CD4-positive, alpha-beta memory T cell (primary cell): Measurements from ENCODE around the gene NFKB1. TPM values are rescaled to one million over a fixed set of nuclear protein-coding genes. Genes with fewer than 3 reads are reported as not detected.

Experiments
- CTCF ChIA-PET: fragments of 350-600 bp; sonication (Branson Sonifier 250); formaldehyde crosslinking; loops from one replicate; lab custom pipeline; 2021; ENCODE audit warnings: inconsistent platforms; ENCODE audit not compliant: partially characterized antibody; lab: Charles Lee
- POLR2A ChIA-PET: fragments of 350-600 bp; sonication (Branson Sonifier 250); formaldehyde crosslinking; loops from one replicate; lab custom pipeline; 2021; ENCODE audit not compliant: partially characterized antibody; lab: Charles Lee
- DNase-seq, 5 donors: peaks; one replicate each; pipeline versions ENCODE4 v3.0.0 to v3.0.0-alpha.2; 2020 to 2022; ENCODE audit warnings: mixed read lengths in 1 of 5
- H3K27ac ChIP-seq: one replicate; pipeline ENCODE4 v1.7.0; 2013; ENCODE audit warnings: low read depth, low read length
- H3K27me3 ChIP-seq: 2 replicates; pipeline ENCODE4 v1.7.0; 2013; ENCODE audit warnings: mild to moderate bottlenecking, low read length, moderate library complexity; ENCODE audit not compliant: insufficient read depth
- H3K36me3 ChIP-seq: 2 replicates; pipeline ENCODE4 v1.7.0; 2013; ENCODE audit warnings: mild to moderate bottlenecking, low read length, moderate library complexity; ENCODE audit not compliant: insufficient read depth
- H3K4me1 ChIP-seq: 2 replicates; pipeline ENCODE4 v1.7.0; 2013; ENCODE audit warnings: mild to moderate bottlenecking, low read length, moderate library complexity; ENCODE audit not compliant: insufficient read depth
- H3K4me3 ChIP-seq, 2 donors: one replicate each; pipeline ENCODE4 v1.7.0; 2013; ENCODE audit warnings: low read length in 2 of 2, mild to moderate bottlenecking in 1 of 2
- H3K9me3 ChIP-seq, 2 donors: one replicate each; pipeline ENCODE4 v1.7.0; 2013; ENCODE audit warnings: low read length in 2 of 2, control low read depth in 1 of 2; ENCODE audit not compliant: control insufficient read depth in 1 of 2
- H3K27ac Mint-ChIP-seq, 7 donors: one replicate each; pipeline ENCODE4 v1.8.0; 2020 to 2021; ENCODE audit warnings: mixed read lengths in 7 of 7, mild to moderate bottlenecking in 6 of 7, inconsistent platforms in 3 of 7, moderate library complexity in 3 of 7
- H3K27me3 Mint-ChIP-seq, 2 donors: one replicate each; pipeline ENCODE4 v1.8.0; 2020 to 2021; ENCODE audit warnings: mixed read lengths in 2 of 2
- H3K36me3 Mint-ChIP-seq, 2 donors: one replicate each; pipeline ENCODE4 v1.8.0; 2020 to 2021; ENCODE audit warnings: mixed read lengths in 2 of 2, inconsistent platforms in 1 of 2, mild to moderate bottlenecking in 1 of 2
- H3K4me1 Mint-ChIP-seq, 4 donors: one replicate each; pipeline ENCODE4 v1.8.0; 2020 to 2021; ENCODE audit warnings: mixed read lengths in 4 of 4, mild to moderate bottlenecking in 1 of 4
- H3K4me3 Mint-ChIP-seq, 8 donors: one replicate each; pipeline ENCODE4 v1.8.0; 2020 to 2021; ENCODE audit warnings: mixed read lengths in 8 of 8, mild to moderate bottlenecking in 7 of 8, moderate library complexity in 6 of 8, inconsistent platforms in 3 of 8
- H3K9me3 Mint-ChIP-seq, 8 donors: one replicate each; pipeline ENCODE4 v1.8.0; 2020 to 2021; ENCODE audit warnings: mixed read lengths in 8 of 8, mild to moderate bottlenecking in 5 of 8, inconsistent platforms in 3 of 8, moderate library complexity in 1 of 8
- intact Hi-C: fragments of 100-400 bp; cut with micrococcal nuclease; formaldehyde crosslinking; loops from one replicate; pipeline ENCODE4 v1.15.1; 2023
- polyA plus RNA-seq, 2 donors: library from polyadenylated mRNA; unstranded; fragments of 300-500 nt; fragmentation: Illumina TruSeq; gene quantifications; one replicate each; pipeline ENCODE4 v1.2.3, GENCODE V29; 2021
- total RNA-seq, 2 experiments: library from RNA; stranded (reverse); gene quantifications; one replicate each; pipeline ENCODE4 v1.2.3, GENCODE V29; 2021

The NFKB1 gene
- total and polyA plus RNA-seq, 4 experiments from 2014 or later: 16.6 to 84.9 (median 70.9) TPM

DNA sequence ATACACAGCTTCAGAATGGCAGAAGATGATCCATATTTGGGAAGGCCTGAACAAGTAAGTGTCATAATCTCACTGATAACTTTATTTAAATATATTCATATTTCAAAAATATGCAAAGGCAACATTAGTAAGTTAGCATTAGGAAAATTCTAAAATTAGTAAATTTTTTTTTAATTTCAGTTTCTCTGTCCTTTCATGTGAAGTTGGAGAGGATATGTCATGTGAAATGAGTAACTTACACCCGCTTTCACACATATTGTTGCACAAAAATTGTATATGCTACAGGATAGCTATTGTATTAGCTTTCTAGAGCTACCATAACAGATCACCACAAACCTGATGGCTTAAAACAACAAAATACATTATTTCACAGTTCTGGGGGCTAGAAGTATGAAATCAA, 24.3 kb downstream of the NFKB1 start:
- Histone ChIP-seq H3K4me3 (no peak overlapping the region), H3K9me3 (no peaks in the 10 kb centered on the region), H3K27ac (no peak overlapping the region), H3K27me3 (no peaks in the 10 kb centered on the region), H3K36me3 (no peaks in the 10 kb centered on the region), H3K4me1 (peaks cover 89% of the 10 kb centered on the region)
- no peak for DNase-seq
- Mint-ChIP-seq H3K4me3 (peak overlapping the region in 2 of 8 donors; percentile 10 to 57), H3K36me3 (peaks cover 25 to 49% of the 10 kb centered on the region in 2 donors), H3K27me3 (no peaks in the 10 kb centered on the region), H3K27ac (peak overlapping the region in 5 of 7 donors; percentile 38 to 77 (median 54)), H3K9me3 (peaks cover 0 to 3% (median 0%) of the 10 kb centered on the region in 8 donors), H3K4me1 (peaks cover 59 to 94% (median 70%) of the 10 kb centered on the region in 4 donors)
- CTCF ChIA-PET: interaction anchor here (0.8 to 1.3 kb wide), 5 partner anchors 25 to 95 kb away, joined by 3 to 5 read pairs (median 3); no protein-coding TSS in a partner anchor
- POLR2A ChIA-PET: interaction anchor here (1.4 to 8.0 kb wide), 2 partner anchors 19 to 23 kb away, joined by 4 to 50 read pairs; partner anchors contain the start of gene NFKB1
- intact Hi-C loops: no loop called here

DNA sequence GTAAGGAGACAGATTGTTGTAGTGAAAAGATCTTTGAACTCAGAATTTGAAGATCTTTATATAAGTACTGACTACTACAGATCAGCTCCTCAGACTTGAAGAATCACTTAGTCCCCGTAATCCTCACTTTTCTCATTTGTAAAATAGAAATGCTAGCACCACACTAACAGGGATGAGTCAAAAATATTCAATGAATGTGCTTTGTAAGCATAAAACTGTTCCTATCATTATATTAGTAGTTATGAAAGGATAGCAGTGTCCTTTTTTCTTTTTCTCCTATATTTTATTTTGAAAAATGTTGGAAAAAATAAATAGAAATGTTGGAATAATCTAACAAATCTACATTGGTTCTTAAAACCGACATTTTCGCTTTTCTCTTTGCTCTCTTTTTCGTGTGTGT, 25.4 kb downstream of the NFKB1 start:
- H3K36me3 ChIP-seq: no peaks in the 10 kb centered on the region
- Mint-ChIP-seq H3K4me1 (peaks cover 56 to 94% (median 66%) of the 10 kb centered on the region in 4 donors), H3K9me3 (peaks cover 0 to 3% (median 0%) of the 10 kb centered on the region in 8 donors), H3K4me3 (peak overlapping the region in 1 of 8 donors; percentile 31), H3K36me3 (peaks cover 31 to 57% of the 10 kb centered on the region in 2 donors), H3K27ac (peak overlapping the region in 6 of 7 donors; percentile 65 to 97 (median 84)), H3K27me3 (no peaks in the 10 kb centered on the region)
- DNase-seq: no peak
- no peaks in the 10 kb centered on the region for H3K27me3 ChIP-seq
- H3K27ac ChIP-seq: no peak overlapping the region
- CTCF ChIA-PET: interaction anchor here (1.9 kb wide), 2 partner anchors 10 to 86 kb away, joined by 5 read pairs; no protein-coding TSS in a partner anchor
- H3K4me3 ChIP-seq: no peak overlapping the region
- H3K9me3 ChIP-seq: no peaks in the 10 kb centered on the region
- H3K4me1 ChIP-seq: peaks cover 86% of the 10 kb centered on the region
- POLR2A ChIA-PET: interaction anchor here (0.8 to 8.0 kb wide), 5 partner anchors 10 to 301 kb away, joined by 3 to 50 read pairs (median 4); partner anchors contain the start of genes NFKB1 and UBE2D3
- intact Hi-C loops: no loop called here

DNA sequence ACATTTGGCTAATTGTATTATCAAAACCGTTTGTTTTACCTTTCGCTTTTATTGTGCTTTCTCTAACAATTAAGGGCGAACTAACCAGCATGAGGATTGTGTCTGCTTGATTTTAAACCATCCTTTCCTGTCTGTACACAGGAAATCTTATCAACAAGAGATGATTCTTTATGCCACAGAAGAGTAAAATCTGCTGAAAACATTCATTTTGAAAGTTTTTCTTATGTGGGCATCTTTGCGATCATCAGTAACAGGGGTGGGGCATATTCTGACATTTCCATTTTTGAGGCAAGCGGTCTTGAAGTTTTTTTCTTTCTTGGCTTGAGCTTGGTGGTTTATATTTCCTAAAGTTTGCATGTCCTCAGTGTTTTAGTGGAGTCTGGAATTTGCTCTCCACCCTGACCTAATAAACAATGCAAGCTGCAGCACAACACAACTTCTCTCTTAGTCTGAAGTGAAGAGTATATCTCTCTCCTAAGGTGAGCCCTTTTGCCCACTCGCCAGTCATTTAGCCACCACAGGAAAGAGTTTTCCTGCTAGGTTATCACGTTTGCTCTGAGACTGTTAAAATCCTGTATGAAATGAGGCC, 26.6 kb downstream of the NFKB1 start:
- no peaks in the 10 kb centered on the region for H3K27me3 ChIP-seq
- ChIA-PET CTCF (interaction anchor here (0.7 to 2.4 kb wide), 13 partner anchors 9 to 479 kb away, joined by 3 to 8 read pairs (median 5); partner anchors contain the start of gene NFKB1), POLR2A (interaction anchor here (0.7 to 8.0 kb wide), 7 partner anchors 9 to 341 kb away, joined by 3 to 50 read pairs (median 9); partner anchors contain the start of genes CISD2, NFKB1 and UBE2D3)
- DNase-seq: peak in 4 of 5 donors; percentile 26 to 42 (median 38)
- H3K36me3 ChIP-seq: no peaks in the 10 kb centered on the region
- peak overlapping the region; percentile 41 to 84 (median 80) for H3K4me3 Mint-ChIP-seq
- H3K9me3 Mint-ChIP-seq: peaks cover 0 to 3% (median 0%) of the 10 kb centered on the region in 8 donors
- H3K4me1 ChIP-seq: peaks cover 75% of the 10 kb centered on the region
- intact Hi-C loops: loop anchor here (1.0 kb wide), 2 partner anchors 8 to 25 kb away; no protein-coding TSS in a partner anchor
- peak overlapping the region; percentile 32 to 50 for H3K4me3 ChIP-seq
- peak overlapping the region; percentile 57 to 97 (median 87) for H3K27ac Mint-ChIP-seq
- H3K27ac ChIP-seq: peak overlapping the region; percentile 55
- peaks cover 38 to 56% of the 10 kb centered on the region in 2 donors for H3K36me3 Mint-ChIP-seq
- no peaks in the 10 kb centered on the region for H3K9me3 ChIP-seq
- H3K27me3 Mint-ChIP-seq: no peaks in the 10 kb centered on the region
- peaks cover 52 to 89% (median 57%) of the 10 kb centered on the region in 4 donors for H3K4me1 Mint-ChIP-seq

DNA sequence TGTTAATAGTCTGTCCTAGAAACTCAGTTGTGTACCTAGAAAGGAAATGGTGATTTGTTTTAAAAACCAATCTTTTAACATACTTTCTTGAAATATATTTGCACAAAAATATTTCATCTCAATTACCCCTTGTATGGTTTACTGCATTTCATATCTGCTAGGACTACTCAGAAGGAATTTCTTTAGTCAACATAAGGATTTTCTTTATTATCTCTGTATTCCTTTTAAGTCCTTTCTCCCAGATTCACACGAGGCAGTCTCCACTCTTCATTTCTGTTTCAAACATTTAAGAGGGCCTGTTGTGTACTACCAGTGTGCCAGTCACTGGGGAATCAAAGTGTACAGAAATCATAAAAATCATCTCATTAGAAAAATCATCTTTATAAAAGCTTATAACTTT, 28.8 kb downstream of the NFKB1 start:
- Histone ChIP-seq H3K4me3 (no peak overlapping the region), H3K9me3 (no peaks in the 10 kb centered on the region), H3K27me3 (no peaks in the 10 kb centered on the region), H3K4me1 (peaks cover 80% of the 10 kb centered on the region), H3K27ac (no peak overlapping the region), H3K36me3 (no peaks in the 10 kb centered on the region)
- Mint-ChIP-seq H3K4me1 (peaks cover 56 to 91% (median 62%) of the 10 kb centered on the region in 4 donors), H3K27ac (peak overlapping the region in 6 of 7 donors; percentile 48 to 89 (median 70)), H3K36me3 (peaks cover 35 to 63% of the 10 kb centered on the region in 2 donors), H3K27me3 (no peaks in the 10 kb centered on the region), H3K9me3 (peaks cover 0 to 3% (median 0%) of the 10 kb centered on the region in 8 donors), H3K4me3 (peak overlapping the region in 1 of 8 donors; percentile 31)
- DNase-seq: no peak
- intact Hi-C loops: no loop called here
- CTCF ChIA-PET: interaction anchor here (1.2 to 2.4 kb wide), 3 partner anchors 8 to 27 kb away, joined by 3 to 8 read pairs (median 5); no protein-coding TSS in a partner anchor
- POLR2A ChIA-PET: no interaction called here

DNA sequence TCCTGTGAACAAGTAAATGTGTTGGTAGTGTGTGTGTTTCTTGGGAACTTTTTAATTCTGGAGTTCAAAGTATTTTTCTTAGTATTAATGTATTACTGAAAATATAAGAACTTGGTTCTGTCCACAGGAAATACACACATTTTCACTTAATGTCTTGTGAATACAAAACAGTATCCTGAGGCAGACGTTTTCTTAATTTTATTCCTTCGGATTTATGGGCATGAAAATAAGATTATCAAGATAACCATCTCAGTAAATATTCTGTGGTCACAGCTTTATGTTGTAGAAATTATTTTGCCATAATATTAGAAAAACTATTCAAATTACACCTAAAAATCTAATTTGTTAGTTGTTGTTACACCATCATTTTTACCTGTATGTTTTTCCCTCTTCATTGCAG, 29.8 kb downstream of the NFKB1 start:
- H3K27me3 ChIP-seq: no peaks in the 10 kb centered on the region
- H3K36me3 ChIP-seq: no peaks in the 10 kb centered on the region
- ChIA-PET CTCF (interaction anchor here (1.2 kb wide), 1 partner anchor 9 kb away, joined by 3 read pairs; no protein-coding TSS in a partner anchor), POLR2A (no interaction called here)
- no peak overlapping the region for H3K27ac ChIP-seq
- no peaks in the 10 kb centered on the region for H3K9me3 ChIP-seq
- Mint-ChIP-seq H3K36me3 (peaks cover 27 to 64% of the 10 kb centered on the region in 2 donors), H3K4me1 (peaks cover 50 to 91% (median 58%) of the 10 kb centered on the region in 4 donors), H3K27ac (peak overlapping the region in 3 of 7 donors; percentile 21 to 79 (median 78)), H3K9me3 (peaks cover 0 to 3% (median 0%) of the 10 kb centered on the region in 8 donors), H3K27me3 (no peaks in the 10 kb centered on the region), H3K4me3 (no peak overlapping the region)
- intact Hi-C loops: no loop called here
- no peak for DNase-seq
- no peak overlapping the region for H3K4me3 ChIP-seq
- H3K4me1 ChIP-seq: peaks cover 81% of the 10 kb centered on the region

DNA sequence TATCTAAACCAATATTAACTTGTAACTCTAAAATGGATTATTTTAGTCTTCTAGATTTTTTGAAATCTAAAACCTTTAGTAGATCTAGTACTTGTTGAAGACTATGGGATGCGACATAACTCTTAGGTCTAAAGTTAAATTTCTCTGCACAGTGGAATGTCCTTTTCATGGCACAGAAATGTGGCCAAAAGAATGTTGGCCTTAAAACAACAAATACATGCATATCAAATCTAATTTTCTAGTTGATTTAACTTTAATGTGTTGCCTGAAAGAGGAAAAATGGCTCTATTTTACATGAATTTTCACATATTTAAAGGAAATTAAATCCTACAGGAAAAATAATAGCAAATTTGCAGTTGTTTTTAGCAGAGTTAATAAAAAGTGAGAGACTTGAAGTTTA, 30.3 kb downstream of the NFKB1 start:
- no peak for DNase-seq
- Mint-ChIP-seq H3K9me3 (peaks cover 0 to 3% (median 0%) of the 10 kb centered on the region in 8 donors), H3K27ac (peak overlapping the region in 3 of 7 donors; percentile 1 to 78 (median 21)), H3K36me3 (peaks cover 26 to 63% of the 10 kb centered on the region in 2 donors), H3K27me3 (no peaks in the 10 kb centered on the region), H3K4me3 (no peak overlapping the region), H3K4me1 (peaks cover 49 to 90% (median 58%) of the 10 kb centered on the region in 4 donors)
- no peak overlapping the region for H3K4me3 ChIP-seq
- ChIA-PET CTCF (no interaction called here), POLR2A (no interaction called here)
- H3K36me3 ChIP-seq: no peaks in the 10 kb centered on the region
- peaks cover 81% of the 10 kb centered on the region for H3K4me1 ChIP-seq
- H3K27ac ChIP-seq: no peak overlapping the region
- H3K27me3 ChIP-seq: no peaks in the 10 kb centered on the region
- no peaks in the 10 kb centered on the region for H3K9me3 ChIP-seq
- intact Hi-C loops: no loop called here

DNA sequence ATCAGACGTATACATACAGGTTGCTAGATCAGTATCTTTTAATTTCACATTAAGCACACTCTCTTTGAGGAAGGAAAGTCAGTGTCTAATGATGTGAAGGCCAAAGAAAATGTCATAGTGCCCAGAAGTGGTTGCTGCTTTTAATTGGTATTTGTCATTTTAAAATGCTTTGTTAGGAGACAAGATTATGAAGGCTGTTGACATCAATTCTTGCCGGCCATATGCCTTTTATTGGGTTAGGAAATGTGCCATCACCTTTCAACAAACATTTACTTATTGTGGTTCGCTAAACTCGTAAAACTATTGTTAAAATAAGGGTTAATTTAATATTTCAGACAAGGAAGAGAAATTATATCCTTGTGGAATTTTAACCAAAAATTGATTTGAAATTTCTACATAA, 32.2 kb downstream of the NFKB1 start:
- Mint-ChIP-seq H3K4me3 (peak overlapping the region in 2 of 8 donors; percentile 40 to 46), H3K27me3 (no peaks in the 10 kb centered on the region), H3K4me1 (peaks cover 36 to 77% (median 45%) of the 10 kb centered on the region in 4 donors), H3K9me3 (peaks cover 0 to 3% (median 0%) of the 10 kb centered on the region in 8 donors), H3K36me3 (peaks cover 26 to 65% of the 10 kb centered on the region in 2 donors), H3K27ac (peak overlapping the region in 1 of 7 donors; percentile 78)
- no peak for DNase-seq
- Histone ChIP-seq H3K36me3 (no peaks in the 10 kb centered on the region), H3K27me3 (no peaks in the 10 kb centered on the region), H3K4me3 (no peak overlapping the region), H3K9me3 (no peaks in the 10 kb centered on the region), H3K27ac (no peak overlapping the region), H3K4me1 (peaks cover 64% of the 10 kb centered on the region)
- POLR2A ChIA-PET: no interaction called here
- intact Hi-C loops: no loop called here
- CTCF ChIA-PET: no interaction called here
